Fibroblast of lung (primary cell): ENCODE results near the gene TGFBR3. TPM values are rescaled to one million over a fixed set of nuclear protein-coding genes. Genes with fewer than 3 reads are reported as not detected.

ENCODE experiments used
- DNase-seq, 2 donors: peaks; one replicate each; pipeline versions ENCODE4 v3.0.0 to v3.0.0-alpha.2; 2010; ENCODE audit warnings: low read depth in 2 of 2
- H2AFZ ChIP-seq: 2 replicates; pipeline ENCODE4 v1.5.1; 2012; ENCODE audit warnings: low read length, control low read depth, inconsistent platforms
- H3K27ac ChIP-seq: 2 replicates; pipeline ENCODE4 v1.5.1; 2011; ENCODE audit warnings: low read length, control low read depth; ENCODE audit not compliant: insufficient read depth
- H3K27me3 ChIP-seq: 2 replicates; pipeline ENCODE4 v1.5.1; 2011; ENCODE audit warnings: mild to moderate bottlenecking, low read length; ENCODE audit not compliant: control insufficient read depth, insufficient read depth
- H3K36me3 ChIP-seq: 2 replicates; pipeline ENCODE4 v1.5.1; 2011; ENCODE audit warnings: low read length; ENCODE audit not compliant: control insufficient read depth, insufficient read depth
- H3K4me1 ChIP-seq: 2 replicates; pipeline ENCODE4 v1.5.1; 2011; ENCODE audit warnings: low read length; ENCODE audit not compliant: control insufficient read depth, insufficient read depth; ENCODE audit errors: extremely low read depth
- H3K4me2 ChIP-seq: 2 replicates; pipeline ENCODE4 v1.5.1; 2011; ENCODE audit warnings: low read length, control low read depth; ENCODE audit not compliant: insufficient read depth; ENCODE audit errors: extremely low read depth
- H3K4me3 ChIP-seq, 4 experiments: fragments of 200-600 bp in 1 of 4; sonication (generic) in 1 of 4; replicated peaks in 1 of 4; 2 replicates each; pipeline ENCODE4 v1.5.1; 2011 to 2016; ENCODE audit warnings: low read length in 4 of 4, low read depth in 3 of 4, mild to moderate bottlenecking in 3 of 4, control low read depth in 2 of 4, inconsistent platforms in 1 of 4, mixed read lengths in 1 of 4; ENCODE audit not compliant: insufficient read depth in 1 of 4; ENCODE audit errors: control extremely low read depth in 1 of 4
- H3K79me2 ChIP-seq: 2 replicates; pipeline ENCODE4 v1.5.1; 2012; ENCODE audit warnings: mild to moderate bottlenecking, low read length, inconsistent platforms; ENCODE audit not compliant: control insufficient read depth, insufficient read depth
- H3K9ac ChIP-seq: 2 replicates; pipeline ENCODE4 v1.5.1; 2011; ENCODE audit warnings: mild to moderate bottlenecking, low read length, control low read depth; ENCODE audit not compliant: insufficient read depth
- H3K9me3 ChIP-seq: 2 replicates; pipeline ENCODE4 v1.5.1; 2012; ENCODE audit warnings: low read depth, low read length; ENCODE audit not compliant: control insufficient read depth, insufficient read depth
- H4K20me1 ChIP-seq: 2 replicates; pipeline ENCODE4 v1.5.1; 2011; ENCODE audit warnings: low read length; ENCODE audit not compliant: control insufficient read depth, insufficient read depth; ENCODE audit errors: extremely low read depth
- CTCF ChIP-seq, 2 donors: IDR thresholded peaks in 1 of 2; conservative IDR thresholded peaks in 1 of 2; 1 replicate in 1 of 2; 2 replicates in 1 of 2; pipeline ENCODE4 v1.5.1; 2011 to 2012; ENCODE audit warnings: low read length in 2 of 2, control low read depth in 1 of 2, inconsistent platforms in 1 of 2, low read depth in 1 of 2, mild to moderate bottlenecking in 1 of 2
- EZH2 ChIP-seq: IDR thresholded peaks from 2 replicates; pipeline ENCODE4 v1.5.1; 2012; ENCODE audit warnings: low read length, control low read depth, mild to moderate bottlenecking; ENCODE audit errors: missing control alignments
- polyA plus RNA-seq, 2 donors: library from polyadenylated mRNA; depleted of rRNA in 1 of 2; stranded (reverse) in 1 of 2; unstranded in 1 of 2; fragments of >200 nt; gene quantifications; 2 replicates each; pipeline ENCODE4 v1.2.1, GENCODE V29; 2011 to 2012; ENCODE audit warnings: missing spikeins in 1 of 2
- total RNA-seq: library from RNA; depleted of rRNA; stranded (reverse); fragments of >200 nt; gene quantifications from 2 replicates; pipeline ENCODE4 v1.2.1, GENCODE V29; 2014

Gene TGFBR3
- total and polyA plus RNA-seq, 2 donors (not counting 1 experiment from before 2014, with no cell fraction given): 68.3 to 98.1 TPM

DNA sequence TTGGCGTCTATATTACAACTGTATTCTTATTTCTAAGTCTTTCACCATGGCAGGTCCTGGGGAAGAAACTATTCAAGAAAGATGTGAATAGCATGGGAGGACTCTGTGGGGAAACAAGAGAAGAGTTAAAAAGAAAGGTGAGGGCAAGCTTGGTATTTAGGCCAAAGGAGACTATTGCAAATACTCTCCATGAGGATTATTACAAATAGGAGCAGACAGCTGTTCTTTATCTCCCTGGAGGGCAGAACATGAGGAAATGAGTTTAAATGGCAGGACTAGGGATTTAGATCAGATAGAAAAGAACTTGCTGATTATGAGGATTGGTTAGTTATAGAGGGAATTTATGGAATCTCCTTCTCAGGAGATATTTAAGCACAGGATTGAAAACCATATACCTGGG is 198.5 kb downstream of the TGFBR3 start:
- peak in 1 of 2 donors; percentile 34 for DNase-seq
- H3K9me3 ChIP-seq: no peaks in the 10 kb centered on the region
- no peak overlapping the region for H3K4me2 ChIP-seq
- H4K20me1 ChIP-seq: no peaks in the 10 kb centered on the region
- no peak for TF ChIP-seq EZH2
- no peak for TF ChIP-seq CTCF (conservative IDR thresholded peaks at IDR 0.05 in 1 of 2, IDR thresholded peaks at IDR 0.05 in 1 of 2; ENCODE audit: low read depth in 1 of 2, low read length in 2 of 2)
- H3K79me2 ChIP-seq: no peaks in the 10 kb centered on the region
- no peaks in the 10 kb centered on the region for H3K27me3 ChIP-seq
- H2AFZ ChIP-seq: no peak overlapping the region
- H3K36me3 ChIP-seq: peaks cover 8% of the 10 kb centered on the region
- H3K4me3 ChIP-seq: no peak overlapping the region
- H3K27ac ChIP-seq: no peak overlapping the region
- no peak overlapping the region for H3K9ac ChIP-seq
- peaks cover 10% of the 10 kb centered on the region for H3K4me1 ChIP-seq

GRCh38 chr1:91685994-91686393 is 200.0 kb downstream of the TGFBR3 start:
- TF ChIP-seq CTCF (conservative IDR thresholded peaks at IDR 0.05 in 1 of 2, IDR thresholded peaks at IDR 0.05 in 1 of 2; ENCODE audit: low read depth in 1 of 2, low read length in 2 of 2): no peak
- no peak for TF ChIP-seq EZH2
- peaks cover 10% of the 10 kb centered on the region for H3K4me1 ChIP-seq
- no peak for DNase-seq

DNA sequence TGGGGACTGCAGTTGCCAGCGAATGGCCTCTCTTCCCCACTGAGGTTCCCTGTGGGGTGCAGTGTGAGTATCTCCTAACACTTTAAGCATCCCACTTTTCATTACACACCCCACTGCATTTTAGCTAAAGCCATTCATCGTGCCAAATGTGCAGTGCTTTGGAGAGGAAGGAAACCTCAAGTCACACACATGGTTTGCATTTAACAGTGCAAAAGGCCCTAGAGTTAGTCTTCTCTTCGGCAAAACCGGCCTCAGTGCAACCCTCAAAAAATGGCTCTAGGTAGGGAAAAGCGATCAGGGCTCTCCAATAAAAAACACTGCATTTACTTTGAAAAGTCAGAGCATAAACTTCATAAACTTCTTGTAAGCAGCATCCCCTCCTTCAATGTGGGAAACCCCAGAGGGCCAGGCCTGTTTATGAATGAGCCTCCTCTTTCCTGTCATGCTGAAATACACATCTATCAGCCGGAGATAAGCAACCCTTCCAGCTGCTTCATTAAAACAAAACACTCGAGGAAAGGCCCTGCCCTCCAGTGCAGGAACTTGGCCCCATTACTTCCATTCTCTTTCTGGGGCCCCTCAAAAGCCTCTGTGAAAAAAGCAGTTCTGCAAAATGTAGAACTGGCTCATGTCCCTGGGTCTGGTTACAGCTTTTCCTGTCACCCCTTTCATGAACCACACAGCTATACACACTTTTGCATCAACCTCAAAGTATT is 201.3 kb downstream of the TGFBR3 start:
- TF ChIP-seq CTCF (conservative IDR thresholded peaks at IDR 0.05 in 1 of 2, IDR thresholded peaks at IDR 0.05 in 1 of 2; ENCODE audit: low read depth in 1 of 2, low read length in 2 of 2): no peak
- TF ChIP-seq EZH2: no peak
- Histone ChIP-seq H3K79me2 (no peaks in the 10 kb centered on the region), H3K9ac (no peak overlapping the region), H3K4me1 (peaks cover 10% of the 10 kb centered on the region), H3K27ac (peak overlapping the region; percentile 41), H3K9me3 (no peaks in the 10 kb centered on the region), H3K36me3 (peaks cover 8% of the 10 kb centered on the region), H3K27me3 (no peaks in the 10 kb centered on the region), H3K4me2 (peak overlapping the region; percentile 13), H4K20me1 (no peaks in the 10 kb centered on the region), H2AFZ (no peak overlapping the region), H3K4me3 (no peak overlapping the region)
- DNase-seq: peak; percentile 29 to 68

More at GRCh38 chr1:91685994-91686393, 200.0 kb downstream of the TGFBR3 start:
- no peak overlapping the region for H3K27ac ChIP-seq
- no peaks in the 10 kb centered on the region for H4K20me1 ChIP-seq
- H3K9ac ChIP-seq: no peak overlapping the region
- no peak overlapping the region for H3K4me2 ChIP-seq
- H3K36me3 ChIP-seq: peaks cover 8% of the 10 kb centered on the region
- H3K79me2 ChIP-seq: no peaks in the 10 kb centered on the region
- H3K4me3 ChIP-seq: no peak overlapping the region
- H2AFZ ChIP-seq: no peak overlapping the region
- no peaks in the 10 kb centered on the region for H3K9me3 ChIP-seq
- no peaks in the 10 kb centered on the region for H3K27me3 ChIP-seq
